ENCODE measurements around the gene REEP3. TPM values are rescaled to one million over a fixed set of nuclear protein-coding genes. Genes with fewer than 3 reads are reported as not detected.
"Not testable (repeated sequence)": the region's sequence is repeated elsewhere in the genome, so short reads cannot be mapped to it uniquely, and the experiment has no call there.

Gene REEP3
- total RNA-seq, 6 donors from 2014 or later = 23.6 to 63.9 (median 41.8) TPM

DNA sequence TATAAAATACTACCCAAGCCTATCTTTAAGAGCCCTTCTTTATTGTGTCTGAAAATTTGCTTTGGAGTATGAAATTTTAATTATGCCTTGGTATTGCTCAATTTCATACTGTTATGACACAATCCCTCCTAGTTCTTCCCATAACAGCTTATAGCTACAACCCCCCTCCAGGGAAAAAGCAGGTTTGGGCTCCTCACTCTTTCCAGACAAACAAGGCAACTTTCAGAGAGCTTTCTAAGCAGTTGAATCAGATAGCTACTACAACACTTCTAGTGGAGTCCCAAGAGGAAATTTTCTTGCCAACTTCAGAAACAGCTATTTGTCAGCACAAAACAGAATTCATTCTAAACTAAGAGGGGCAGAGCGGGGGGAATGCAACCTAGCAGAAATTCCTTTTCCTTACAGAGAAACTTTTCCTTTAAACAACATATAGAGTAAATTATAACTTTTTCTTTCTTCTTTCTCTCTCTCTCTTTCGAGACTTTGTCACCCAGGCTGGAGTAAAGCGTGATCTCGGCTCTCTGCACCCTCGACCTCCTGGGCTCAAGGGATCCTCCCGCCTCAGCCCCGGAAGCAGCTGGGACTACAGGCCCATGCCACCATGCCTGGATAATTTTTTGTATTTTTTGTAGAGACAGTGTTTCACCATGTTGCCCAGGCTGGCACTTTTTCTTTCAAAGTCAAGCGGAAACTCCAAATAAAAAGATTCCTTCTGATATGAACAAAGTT, 29.4 kb upstream of the REEP3 start:
- H3K27me3 ChIP-seq = no peaks in the 10 kb centered on the region
- no peaks in the 10 kb centered on the region for H3K9me3 ChIP-seq
- no peak for TF ChIP-seq POLR2A (IDR thresholded peaks at IDR 0.05)
- peak in 1 of 2 donors; percentile 21 for TF ChIP-seq POLR2AphosphoS5 (IDR thresholded peaks at IDR 0.05)
- peaks cover 11 to 17% (median 15%) of the 10 kb centered on the region in 4 donors for H3K4me1 ChIP-seq
- 67 to 69% methylated on average over 8 of the region's 8 CpGs for WGBS, 2 donors
- no peaks in the 10 kb centered on the region for H3K36me3 ChIP-seq
- ATAC-seq (ENCODE audit: low FRiP score in 2 of 2) (peak; percentile 61 to 89), DNase-seq (peak in 1 of 2 donors; percentile 61)
- no peak overlapping the region for H3K4me3 ChIP-seq
- peak overlapping the region; percentile 28 to 65 (median 39) for H3K27ac ChIP-seq

DNA sequence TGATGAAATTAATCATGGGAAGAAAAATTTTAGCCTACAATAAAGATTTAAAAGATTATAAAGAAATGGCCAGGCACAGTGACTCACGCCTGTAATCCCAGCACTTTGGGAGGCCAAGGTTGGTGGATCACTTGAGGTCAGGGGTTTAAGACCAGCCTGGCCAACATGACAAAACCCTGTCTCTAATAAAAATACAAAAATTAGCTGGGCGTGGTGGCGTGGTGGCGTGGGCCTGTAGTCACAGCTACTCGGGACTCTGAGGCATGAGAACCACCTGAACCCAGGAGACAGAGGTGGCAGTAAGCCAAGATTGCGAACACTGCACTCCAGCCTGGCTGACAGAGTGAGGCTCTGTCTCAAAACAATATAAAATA, 28.9 kb upstream of the REEP3 start:
- H3K9me3 ChIP-seq, DNase-seq, H3K27me3 ChIP-seq, H3K4me3 ChIP-seq, H3K36me3 ChIP-seq: not testable (repeated sequence)
- Histone ChIP-seq H3K27ac (peak overlapping the region; percentile 28 to 65 (median 39)), H3K4me1 (peaks cover 9 to 17% (median 15%) of the 10 kb centered on the region in 4 donors)
- ATAC-seq (ENCODE audit: low FRiP score in 2 of 2) = peak in 1 of 2 donors; percentile 46
- 81 to 85% methylated on average over 6 of the region's 6 CpGs for WGBS, 2 donors

DNA sequence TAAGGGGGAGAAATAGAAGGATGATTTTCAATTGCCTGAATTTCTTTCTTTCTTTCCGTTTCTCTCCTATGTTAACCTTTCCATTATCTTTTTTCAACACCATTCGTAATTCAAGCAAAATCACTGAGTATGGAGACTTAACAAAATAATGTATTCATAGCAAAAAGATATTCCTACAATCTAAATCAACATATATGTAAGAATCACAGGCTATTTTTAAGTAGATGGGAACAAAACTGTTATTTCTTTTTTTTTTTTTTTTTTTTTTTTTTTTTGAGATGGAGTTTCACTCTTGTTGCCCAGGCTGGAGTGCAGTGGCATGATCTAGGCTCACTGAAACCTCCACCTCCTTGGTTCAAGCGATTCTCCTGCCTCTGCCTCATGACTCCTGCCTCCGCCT, 28.2 kb upstream of the REEP3 start:
- no peak for ATAC-seq (ENCODE audit: low FRiP score in 2 of 2)
- H3K27ac ChIP-seq = peak overlapping the region in 1 of 4 donors; percentile 28
- WGBS, 2 donors = 93 to 94% methylated on average over 4 of the region's 4 CpGs

DNA sequence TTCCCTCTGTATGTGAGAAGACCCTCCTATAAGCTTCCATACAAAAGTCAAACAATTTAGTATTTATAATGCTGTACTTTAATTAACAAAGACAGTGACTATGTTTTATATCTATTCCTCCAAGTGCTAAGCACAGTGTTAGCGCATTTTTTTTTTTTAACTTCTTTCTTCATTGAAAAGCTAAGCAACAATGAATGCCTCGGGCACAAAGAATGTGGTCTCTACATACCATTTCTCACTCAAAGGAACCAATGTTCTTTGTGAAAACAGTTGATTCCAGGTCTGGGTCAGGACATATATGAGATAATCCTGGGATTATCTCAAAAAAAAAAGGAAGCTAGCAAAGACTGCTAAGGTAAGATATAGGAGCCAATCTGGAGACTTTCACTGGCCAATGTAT, 26.2 kb upstream of the REEP3 start:
- Histone ChIP-seq H3K27ac (no peak overlapping the region), H3K36me3 (no peaks in the 10 kb centered on the region), H3K27me3 (no peaks in the 10 kb centered on the region), H3K4me1 (peaks cover 9 to 17% (median 16%) of the 10 kb centered on the region in 4 donors), H3K4me3 (no peak overlapping the region), H3K9me3 (no peaks in the 10 kb centered on the region)
- TF ChIP-seq POLR2AphosphoS5 (IDR thresholded peaks at IDR 0.05) (no peak), EP300 (IDR thresholded peaks at IDR 0.05) (no peak), POLR2A (IDR thresholded peaks at IDR 0.05) (no peak)
- TF ChIP-seq, protein P1, sequence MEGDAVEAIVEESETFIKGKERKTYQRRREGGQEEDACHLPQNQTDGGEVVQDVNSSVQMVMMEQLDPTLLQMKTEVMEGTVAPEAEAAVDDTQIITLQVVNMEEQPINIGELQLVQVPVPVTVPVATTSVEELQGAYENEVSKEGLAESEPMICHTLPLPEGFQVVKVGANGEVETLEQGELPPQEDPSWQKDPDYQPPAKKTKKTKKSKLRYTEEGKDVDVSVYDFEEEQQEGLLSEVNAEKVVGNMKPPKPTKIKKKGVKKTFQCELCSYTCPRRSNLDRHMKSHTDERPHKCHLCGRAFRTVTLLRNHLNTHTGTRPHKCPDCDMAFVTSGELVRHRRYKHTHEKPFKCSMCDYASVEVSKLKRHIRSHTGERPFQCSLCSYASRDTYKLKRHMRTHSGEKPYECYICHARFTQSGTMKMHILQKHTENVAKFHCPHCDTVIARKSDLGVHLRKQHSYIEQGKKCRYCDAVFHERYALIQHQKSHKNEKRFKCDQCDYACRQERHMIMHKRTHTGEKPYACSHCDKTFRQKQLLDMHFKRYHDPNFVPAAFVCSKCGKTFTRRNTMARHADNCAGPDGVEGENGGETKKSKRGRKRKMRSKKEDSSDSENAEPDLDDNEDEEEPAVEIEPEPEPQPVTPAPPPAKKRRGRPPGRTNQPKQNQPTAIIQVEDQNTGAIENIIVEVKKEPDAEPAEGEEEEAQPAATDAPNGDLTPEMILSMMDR (IDR thresholded peaks at IDR 0.05) = no peak
- ATAC-seq (ENCODE audit: low FRiP score in 2 of 2) (no peak), DNase-seq (no peak)
- WGBS, 2 donors = 93 to 97% methylated on average over 2 of the region's 2 CpGs

More for the DNA sequence above, 28.2 kb upstream of the REEP3 start:
- no peak for DNase-seq
- peaks cover 9 to 17% (median 15%) of the 10 kb centered on the region in 4 donors for H3K4me1 ChIP-seq
- H3K36me3 ChIP-seq = no peaks in the 10 kb centered on the region
- H3K27me3 ChIP-seq = no peaks in the 10 kb centered on the region
- no peak overlapping the region for H3K4me3 ChIP-seq
- no peaks in the 10 kb centered on the region for H3K9me3 ChIP-seq
- TF ChIP-seq, protein P1 (IDR thresholded peaks at IDR 0.05) = no peak

DNA sequence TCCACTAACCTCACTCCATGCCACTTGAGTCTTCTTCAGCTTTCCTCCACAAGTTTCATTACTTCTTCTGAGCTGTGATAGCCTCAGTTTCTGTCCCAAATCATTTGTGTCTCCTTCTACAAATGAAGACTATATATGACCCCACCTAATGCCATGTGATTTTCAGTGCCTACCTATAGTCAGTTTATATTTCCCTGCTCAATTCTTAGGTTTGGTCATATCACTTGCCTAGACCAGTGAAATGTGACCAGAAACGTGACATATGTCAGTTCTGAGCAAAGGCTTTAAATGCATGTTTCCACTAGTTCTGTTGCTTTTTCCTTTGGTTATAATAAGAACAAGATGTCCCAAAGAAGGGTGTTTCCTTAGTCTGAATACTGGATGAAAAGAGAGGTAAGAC, 24.6 kb upstream of the REEP3 start:
- no peaks in the 10 kb centered on the region for H3K9me3 ChIP-seq
- no peak overlapping the region for H3K27ac ChIP-seq
- 96 to 100% methylated on average over 1 of the region's 1 CpG for WGBS, 2 donors
- DNase-seq (no peak), ATAC-seq (ENCODE audit: low FRiP score in 2 of 2) (no peak)
- no peak overlapping the region for H3K4me3 ChIP-seq
- TF ChIP-seq POLR2A (IDR thresholded peaks at IDR 0.05) (no peak), EP300 (IDR thresholded peaks at IDR 0.05) (no peak), POLR2AphosphoS5 (IDR thresholded peaks at IDR 0.05) (no peak)
- TF ChIP-seq, protein P1 (IDR thresholded peaks at IDR 0.05) = no peak
- no peaks in the 10 kb centered on the region for H3K36me3 ChIP-seq
- peaks cover 9 to 13% (median 10%) of the 10 kb centered on the region in 4 donors for H3K4me1 ChIP-seq
- H3K27me3 ChIP-seq = no peaks in the 10 kb centered on the region

DNA sequence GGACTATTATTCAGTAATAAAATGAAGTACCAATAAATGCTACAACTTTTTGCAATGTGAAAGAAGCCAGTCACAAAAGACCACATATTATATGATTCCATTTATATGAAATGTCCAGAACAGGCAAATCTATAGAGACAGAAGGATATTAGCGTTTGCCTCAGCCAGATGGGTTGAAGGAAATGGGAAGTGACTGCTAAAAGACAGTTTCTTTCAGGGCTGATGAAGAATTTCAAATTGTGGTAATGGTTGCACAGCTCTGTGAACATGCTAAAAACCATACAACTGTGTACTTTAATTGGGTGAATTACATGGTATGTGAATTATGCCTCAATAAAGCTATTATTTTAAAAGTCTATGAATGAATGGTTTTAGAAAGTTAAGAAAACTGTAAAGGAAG, 23.9 kb upstream of the REEP3 start:
- H3K27me3 ChIP-seq = no peaks in the 10 kb centered on the region
- H3K27ac ChIP-seq = no peak overlapping the region
- DNase-seq (no peak), ATAC-seq (ENCODE audit: low FRiP score in 2 of 2) (no peak)
- H3K9me3 ChIP-seq = no peaks in the 10 kb centered on the region
- peaks cover 2 to 9% (median 3%) of the 10 kb centered on the region in 4 donors for H3K4me1 ChIP-seq
- TF ChIP-seq POLR2A (IDR thresholded peaks at IDR 0.05) (no peak), EP300 (IDR thresholded peaks at IDR 0.05) (no peak), POLR2AphosphoS5 (IDR thresholded peaks at IDR 0.05) (no peak)
- TF ChIP-seq, protein P1 (IDR thresholded peaks at IDR 0.05) = no peak
- 71% methylated on average over 1 of the region's 1 CpG for WGBS, 2 donors
- no peak overlapping the region for H3K4me3 ChIP-seq
- no peaks in the 10 kb centered on the region for H3K36me3 ChIP-seq
